ENCODE measurements around the gene PRKN. TPM values are rescaled to one million over a fixed set of nuclear protein-coding genes. Genes with fewer than 3 reads are reported as not detected.

Gene PRKN
- total and polyA plus RNA-seq, 9 of the 15 experiments (the other 6 are each of a cell fraction or from before 2014, with no cell fraction given): 0.03 to 0.96 (median 0.15) TPM; not detected in 2

- Histone ChIP-seq H3K27me3 (ENCODE audit: control insufficient read depth in 2 of 2, insufficient read depth in 2 of 2, low read length in 2 of 2) (peaks cover 0 to 11% of the 10 kb centered on the region in 2 experiments; a peak in 1 of 5 replicates), H2AFZ (ENCODE audit: low read depth, low read length) (no peak overlapping the region), H3K4me2 (ENCODE audit: insufficient read depth, low read length) (no peak overlapping the region), H4K20me1 (replicated peaks; ENCODE audit: control insufficient read depth, insufficient read depth, low read length) (no peaks in the 10 kb centered on the region), H3K9me1 (ENCODE audit: control insufficient read depth, insufficient read depth, low read length) (no peaks in the 10 kb centered on the region), H3K79me2 (ENCODE audit: control insufficient read depth, insufficient read depth, low read length) (no peaks in the 10 kb centered on the region), H3K27ac (ENCODE audit: extremely low read depth, low read depth, low read length) (no peak overlapping the region), H3K4me1 (replicated peaks in 1 of 2; ENCODE audit: control insufficient read depth in 2 of 2, insufficient read depth in 2 of 2, low read length in 2 of 2) (no peaks in the 10 kb centered on the region), H3K4me3 (no peak overlapping the region), H3K9me3 (replicated peaks; ENCODE audit: control insufficient read depth, insufficient read depth, low read depth, low read length) (no peaks in the 10 kb centered on the region), H3K36me3 (ENCODE audit: control insufficient read depth, insufficient read depth, low read length) (no peaks in the 10 kb centered on the region), H3K9ac (ENCODE audit: insufficient read depth in 1 of 2, low read depth in 2 of 2, low read length in 2 of 2) (no peak overlapping the region)
- no peak for TF ChIP-seq PHTF2 (CRISPR knock-in tag; IDR thresholded peaks at IDR 0.05)
- no peak for TF ChIP-seq NR2F6 (CRISPR knock-in tag; IDR thresholded peaks at IDR 0.05)
- TF ChIP-seq HSF4 (CRISPR knock-in tag; IDR thresholded peaks at IDR 0.05; ENCODE audit: borderline replicate concordance): no peak
- TF ChIP-seq RBM22 (IDR thresholded peaks at IDR 0.05; ENCODE audit: low read depth, low read length, poor library complexity, severe bottlenecking): no peak
- TF ChIP-seq ZBTB5 (IDR thresholded peaks at IDR 0.05): no peak
- TF ChIP-seq ESRRA (IDR thresholded peaks at IDR 0.05; ENCODE audit: borderline replicate concordance, low read depth): no peak
- TF ChIP-seq ZNF318 (IDR thresholded peaks at IDR 0.05; ENCODE audit: borderline replicate concordance in 1 of 2, low read depth in 1 of 2): no peak
- no peak for TF ChIP-seq FOXA3 (CRISPR knock-in tag; conservative IDR thresholded peaks at IDR 0.05 in 1 of 2, IDR thresholded peaks at IDR 0.05 in 1 of 2)
- TF ChIP-seq SIRT6 (IDR thresholded peaks at IDR 0.05; ENCODE audit: low read depth, low read length): no peak
- no peak for TF ChIP-seq SMAD4 (CRISPR knock-in tag; conservative IDR thresholded peaks at IDR 0.05)
- no peak for TF ChIP-seq ZNF583 (CRISPR knock-in tag; IDR thresholded peaks at IDR 0.05)
- TF ChIP-seq ZBTB17 (CRISPR knock-in tag; IDR thresholded peaks at IDR 0.05): no peak
- ATAC-seq (no peak), DNase-seq (ENCODE audit: extremely low read depth in 1 of 4, low spot score in 3 of 4) (no peak), FAIRE-seq (no peak)
- POLR2A ChIA-PET: no interaction called here
- CTCF ChIA-PET (ENCODE audit: low intra/inter-chr PET ratio): no interaction called here
- in situ Hi-C loops (cut with MboI) (no loop called here), intact Hi-C loops (cut with micrococcal nuclease) (no loop called here)
- 3% methylated on average over 8 of the region's 8 CpGs for WGBS (ENCODE audit: insufficient coverage, low coverage, missing lambda C conversion rate)
- no TSS peak for BruUV-seq (replicated peaks)
Observed at GRCh38 chr6:161721511-161721910, 1006.1 kb downstream of the PRKN start.
